ENCODE data around the gene MERTK. TPM values are rescaled to one million over a fixed set of nuclear protein-coding genes. Genes with fewer than 3 reads are reported as not detected.

The MERTK gene
- total and polyA plus RNA-seq, 2 of the 13 experiments (the other 11 are each of a cell fraction or from before 2014, with no cell fraction given), result 37.3 to 44.7 TPM

DNA sequence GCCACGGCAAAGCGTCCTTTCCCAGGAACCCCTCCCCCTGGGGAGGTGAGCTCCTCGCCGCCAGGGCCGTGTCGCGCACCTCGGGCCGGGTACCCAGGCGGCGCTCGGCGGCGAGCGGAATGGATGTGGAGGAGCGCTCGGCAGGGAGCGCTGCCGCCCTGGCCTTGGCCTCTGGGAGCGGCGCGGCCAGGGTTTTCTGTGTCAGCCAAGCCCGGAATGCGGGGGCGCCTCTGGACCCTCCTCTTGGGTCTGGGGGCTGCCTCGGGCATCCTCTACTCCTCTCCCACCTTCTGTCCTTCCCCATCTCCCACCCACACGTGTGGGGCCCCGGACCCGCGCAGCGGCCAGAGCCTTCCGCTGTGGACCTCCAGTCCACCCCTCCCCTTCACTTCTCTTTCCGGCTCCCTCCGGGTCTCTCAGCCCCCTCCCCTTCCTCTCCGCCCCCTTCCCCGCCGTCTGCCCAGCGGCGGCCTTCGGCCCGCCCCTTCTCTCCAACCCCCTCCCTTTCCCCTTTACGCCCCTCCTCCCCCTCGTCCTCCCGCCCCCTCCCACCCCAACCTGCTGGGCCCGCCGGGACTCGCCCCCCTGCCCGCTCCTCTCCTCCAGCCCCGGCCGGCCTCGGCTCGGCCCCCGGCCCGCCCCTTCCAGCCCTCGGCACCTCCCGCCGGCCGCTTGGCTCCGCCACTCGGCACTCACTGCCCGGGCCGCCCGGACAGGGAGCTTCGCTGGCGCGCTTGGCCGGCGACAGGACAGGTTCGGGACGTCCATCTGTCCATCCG is at the start of gene MERTK (continued):
- TF ChIP-seq, protein P1, sequence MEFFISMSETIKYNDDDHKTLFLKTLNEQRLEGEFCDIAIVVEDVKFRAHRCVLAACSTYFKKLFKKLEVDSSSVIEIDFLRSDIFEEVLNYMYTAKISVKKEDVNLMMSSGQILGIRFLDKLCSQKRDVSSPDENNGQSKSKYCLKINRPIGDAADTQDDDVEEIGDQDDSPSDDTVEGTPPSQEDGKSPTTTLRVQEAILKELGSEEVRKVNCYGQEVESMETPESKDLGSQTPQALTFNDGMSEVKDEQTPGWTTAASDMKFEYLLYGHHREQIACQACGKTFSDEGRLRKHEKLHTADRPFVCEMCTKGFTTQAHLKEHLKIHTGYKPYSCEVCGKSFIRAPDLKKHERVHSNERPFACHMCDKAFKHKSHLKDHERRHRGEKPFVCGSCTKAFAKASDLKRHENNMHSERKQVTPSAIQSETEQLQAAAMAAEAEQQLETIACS (CRISPR knock-in tag; IDR thresholded peaks at IDR 0.05), result 0 out of 2 replicates have a peak, but pooled peaks have one; percentile 15
- TF ChIP-seq, protein P2, sequence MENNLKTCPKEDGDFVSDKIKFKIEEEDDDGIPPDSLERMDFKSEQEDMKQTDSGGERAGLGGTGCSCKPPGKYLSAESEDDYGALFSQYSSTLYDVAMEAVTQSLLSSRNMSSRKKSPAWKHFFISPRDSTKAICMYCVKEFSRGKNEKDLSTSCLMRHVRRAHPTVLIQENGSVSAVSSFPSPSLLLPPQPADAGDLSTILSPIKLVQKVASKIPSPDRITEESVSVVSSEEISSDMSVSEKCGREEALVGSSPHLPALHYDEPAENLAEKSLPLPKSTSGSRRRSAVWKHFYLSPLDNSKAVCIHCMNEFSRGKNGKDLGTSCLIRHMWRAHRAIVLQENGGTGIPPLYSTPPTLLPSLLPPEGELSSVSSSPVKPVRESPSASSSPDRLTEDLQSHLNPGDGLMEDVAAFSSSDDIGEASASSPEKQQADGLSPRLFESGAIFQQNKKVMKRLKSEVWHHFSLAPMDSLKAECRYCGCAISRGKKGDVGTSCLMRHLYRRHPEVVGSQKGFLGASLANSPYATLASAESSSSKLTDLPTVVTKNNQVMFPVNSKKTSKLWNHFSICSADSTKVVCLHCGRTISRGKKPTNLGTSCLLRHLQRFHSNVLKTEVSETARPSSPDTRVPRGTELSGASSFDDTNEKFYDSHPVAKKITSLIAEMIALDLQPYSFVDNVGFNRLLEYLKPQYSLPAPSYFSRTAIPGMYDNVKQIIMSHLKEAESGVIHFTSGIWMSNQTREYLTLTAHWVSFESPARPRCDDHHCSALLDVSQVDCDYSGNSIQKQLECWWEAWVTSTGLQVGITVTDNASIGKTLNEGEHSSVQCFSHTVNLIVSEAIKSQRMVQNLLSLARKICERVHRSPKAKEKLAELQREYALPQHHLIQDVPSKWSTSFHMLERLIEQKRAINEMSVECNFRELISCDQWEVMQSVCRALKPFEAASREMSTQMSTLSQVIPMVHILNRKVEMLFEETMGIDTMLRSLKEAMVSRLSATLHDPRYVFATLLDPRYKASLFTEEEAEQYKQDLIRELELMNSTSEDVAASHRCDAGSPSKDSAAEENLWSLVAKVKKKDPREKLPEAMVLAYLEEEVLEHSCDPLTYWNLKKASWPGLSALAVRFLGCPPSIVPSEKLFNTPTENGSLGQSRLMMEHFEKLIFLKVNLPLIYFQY (CRISPR knock-in tag; IDR thresholded peaks at IDR 0.05; ENCODE audit: borderline replicate concordance), result peak; percentile 83
- TF ChIP-seq REL (CRISPR knock-in tag; conservative IDR thresholded peaks at IDR 0.05) (no peak), EZH2 (conservative IDR thresholded peaks at IDR 0.05; ENCODE audit: low read depth, low read length) (no peak), ZKSCAN8 (CRISPR knock-in tag; IDR thresholded peaks at IDR 0.05; ENCODE audit: borderline replicate concordance) (0 out of 2 replicates have a peak, but pooled peaks have one; percentile 35), SETDB1 (CRISPR knock-in tag; IDR thresholded peaks at IDR 0.05; ENCODE audit: borderline replicate concordance) (no peak), ZNF616 (CRISPR knock-in tag; IDR thresholded peaks at IDR 0.05; ENCODE audit: low read depth) (peak; percentile 74; the same call in 1 of the 2 replicates), TOPORS (CRISPR knock-in tag; IDR thresholded peaks at IDR 0.05) (no peak; the same call in 1 of the 2 replicates), SIX1 (CRISPR knock-in tag; IDR thresholded peaks at IDR 0.05; ENCODE audit: borderline replicate concordance) (no peak; the same call in 1 of the 2 replicates), RNF2 (conservative IDR thresholded peaks at IDR 0.05; ENCODE audit: low read depth) (0 out of 2 replicates have a peak, but pooled peaks have one; percentile 27)
- TF ChIP-seq, protein P3, sequence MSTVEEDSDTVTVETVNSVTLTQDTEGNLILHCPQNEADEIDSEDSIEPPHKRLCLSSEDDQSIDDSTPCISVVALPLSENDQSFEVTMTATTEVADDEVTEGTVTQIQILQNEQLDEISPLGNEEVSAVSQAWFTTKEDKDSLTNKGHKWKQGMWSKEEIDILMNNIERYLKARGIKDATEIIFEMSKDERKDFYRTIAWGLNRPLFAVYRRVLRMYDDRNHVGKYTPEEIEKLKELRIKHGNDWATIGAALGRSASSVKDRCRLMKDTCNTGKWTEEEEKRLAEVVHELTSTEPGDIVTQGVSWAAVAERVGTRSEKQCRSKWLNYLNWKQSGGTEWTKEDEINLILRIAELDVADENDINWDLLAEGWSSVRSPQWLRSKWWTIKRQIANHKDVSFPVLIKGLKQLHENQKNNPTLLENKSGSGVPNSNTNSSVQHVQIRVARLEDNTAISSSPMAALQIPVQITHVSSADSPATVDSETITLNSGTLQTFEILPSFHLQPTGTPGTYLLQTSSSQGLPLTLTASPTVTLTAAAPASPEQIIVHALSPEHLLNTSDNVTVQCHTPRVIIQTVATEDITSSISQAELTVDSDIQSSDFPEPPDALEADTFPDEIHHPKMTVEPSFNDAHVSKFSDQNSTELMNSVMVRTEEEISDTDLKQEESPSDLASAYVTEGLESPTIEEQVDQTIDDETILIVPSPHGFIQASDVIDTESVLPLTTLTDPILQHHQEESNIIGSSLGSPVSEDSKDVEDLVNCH (CRISPR knock-in tag; IDR thresholded peaks at IDR 0.05), result no peak
- TF ChIP-seq, protein P4, sequence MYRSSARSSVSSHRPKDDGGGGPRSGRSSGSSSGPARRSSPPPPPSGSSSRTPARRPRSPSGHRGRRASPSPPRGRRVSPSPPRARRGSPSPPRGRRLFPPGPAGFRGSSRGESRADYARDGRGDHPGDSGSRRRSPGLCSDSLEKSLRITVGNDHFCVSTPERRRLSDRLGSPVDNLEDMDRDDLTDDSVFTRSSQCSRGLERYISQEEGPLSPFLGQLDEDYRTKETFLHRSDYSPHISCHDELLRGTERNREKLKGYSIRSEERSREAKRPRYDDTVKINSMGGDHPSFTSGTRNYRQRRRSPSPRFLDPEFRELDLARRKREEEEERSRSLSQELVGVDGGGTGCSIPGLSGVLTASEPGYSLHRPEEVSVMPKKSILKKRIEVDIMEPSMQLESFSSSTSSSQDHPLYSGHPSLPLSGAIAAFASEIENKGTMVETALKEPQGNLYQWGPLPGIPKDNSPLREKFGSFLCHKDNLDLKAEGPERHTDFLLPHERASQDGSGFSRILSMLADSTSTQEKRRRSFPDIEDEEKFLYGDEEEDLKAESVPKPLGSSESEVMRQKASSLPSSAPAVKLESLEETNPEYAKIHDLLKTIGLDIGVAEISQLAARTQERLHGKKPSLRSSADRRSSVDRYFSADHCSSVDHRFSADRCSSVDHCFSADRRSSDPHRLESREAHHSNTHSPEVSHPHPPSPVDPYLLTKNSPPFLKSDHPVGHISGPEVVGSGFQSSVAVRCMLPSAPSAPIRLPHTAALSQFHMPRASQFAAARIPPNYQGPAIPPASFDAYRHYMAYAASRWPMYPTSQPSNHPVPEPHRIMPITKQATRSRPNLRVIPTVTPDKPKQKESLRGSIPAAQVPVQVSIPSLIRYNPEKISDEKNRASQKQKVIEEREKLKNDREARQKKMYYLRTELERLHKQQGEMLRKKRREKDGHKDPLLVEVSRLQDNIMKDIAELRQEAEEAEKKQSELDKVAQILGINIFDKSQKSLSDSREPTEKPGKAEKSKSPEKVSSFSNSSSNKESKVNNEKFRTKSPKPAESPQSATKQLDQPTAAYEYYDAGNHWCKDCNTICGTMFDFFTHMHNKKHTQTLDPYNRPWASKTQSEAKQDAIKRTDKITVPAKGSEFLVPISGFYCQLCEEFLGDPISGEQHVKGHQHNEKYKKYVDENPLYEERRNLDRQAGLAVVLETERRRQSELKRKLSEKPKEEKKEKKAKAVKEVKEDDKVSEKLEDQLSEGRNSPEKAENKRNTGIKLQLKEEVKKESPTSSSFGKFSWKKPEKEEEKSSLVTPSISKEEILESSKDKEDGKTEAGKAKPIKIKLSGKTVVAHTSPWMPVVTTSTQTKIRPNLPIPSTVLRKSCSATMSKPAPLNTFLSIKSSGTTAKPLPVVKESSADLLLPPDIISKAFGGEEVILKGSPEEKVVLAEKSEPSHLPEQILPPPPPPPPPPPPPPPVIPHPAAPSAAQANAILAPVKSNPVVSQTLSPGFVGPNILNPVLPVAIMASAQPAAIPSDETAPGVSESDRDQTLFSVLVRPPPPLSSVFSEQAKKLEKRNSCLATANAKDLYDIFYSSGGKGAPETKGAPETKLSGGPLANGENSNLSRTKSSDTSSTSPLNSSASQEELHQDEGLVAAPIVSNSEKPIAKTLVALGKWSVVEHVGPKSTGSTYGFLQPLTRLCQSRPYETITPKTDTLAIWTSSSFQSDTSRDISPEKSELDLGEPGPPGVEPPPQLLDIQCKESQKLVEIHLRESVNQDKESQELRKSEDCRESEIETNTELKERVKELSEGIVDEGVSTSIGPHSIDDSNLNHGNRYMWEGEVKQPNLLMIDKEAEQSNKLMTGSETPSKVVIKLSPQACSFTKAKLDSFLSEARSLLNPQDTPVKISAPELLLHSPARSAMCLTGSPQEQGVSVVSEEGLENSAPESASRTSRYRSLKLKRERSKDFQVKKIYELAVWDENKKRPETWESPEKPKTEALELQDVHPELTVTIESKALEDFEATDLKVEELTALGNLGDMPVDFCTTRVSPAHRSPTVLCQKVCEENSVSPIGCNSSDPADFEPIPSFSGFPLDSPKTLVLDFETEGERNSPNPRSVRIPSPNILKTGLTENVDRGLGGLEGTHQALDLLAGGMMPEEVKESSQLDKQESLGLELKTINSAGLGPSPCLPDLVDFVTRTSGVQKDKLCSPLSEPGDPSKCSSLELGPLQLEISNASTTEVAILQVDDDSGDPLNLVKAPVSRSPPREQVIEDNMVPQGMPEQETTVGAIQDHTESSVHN (CRISPR knock-in tag; IDR thresholded peaks at IDR 0.05), result no peak
